Loucy (cell line): ENCODE results near the gene TOMM20.

Source experiments
- H2AFZ ChIP-seq: fragments of 200-600 bp; sonication (generic); 2 replicates; pipeline ENCODE4 v1.6.0; 2016; ENCODE audit warnings: antibody characterized with exemption, mild to moderate bottlenecking, low read length, moderate library complexity
- H3F3A ChIP-seq: fragments of 200-600 bp; 2 replicates; pipeline ENCODE4 v1.6.0; 2016; ENCODE audit warnings: antibody characterized with exemption, low read depth, mild to moderate bottlenecking
- H3K27me3 ChIP-seq: fragments of 200-600 bp; sonication (generic); 2 replicates; pipeline ENCODE4 v1.6.1; 2014; ENCODE audit warnings: low read length, mild to moderate bottlenecking; ENCODE audit not compliant: insufficient read depth, poor library complexity, severe bottlenecking
- H3K36me3 ChIP-seq: fragments of 200-600 bp; sonication (generic); 2 replicates; pipeline ENCODE4 v1.6.1; 2016; ENCODE audit warnings: low read length; ENCODE audit not compliant: insufficient read depth
- H3K4me1 ChIP-seq: fragments of 200-600 bp; sonication (generic); 2 replicates; pipeline ENCODE4 v1.5.1; 2014; ENCODE audit warnings: low read length, mild to moderate bottlenecking; ENCODE audit not compliant: insufficient read depth, poor library complexity, severe bottlenecking
- H3K4me2 ChIP-seq: fragments of 200-600 bp; sonication (generic); 2 replicates; pipeline ENCODE4 v1.6.0; 2014; ENCODE audit warnings: antibody characterized with exemption, low read length, low read depth, mild to moderate bottlenecking; ENCODE audit not compliant: poor library complexity, severe bottlenecking
- H3K4me3 ChIP-seq: fragments of 200-600 bp; sonication (generic); 2 replicates; pipeline ENCODE4 v1.5.1; 2014; ENCODE audit warnings: low read length, mild to moderate bottlenecking, mixed read lengths; ENCODE audit not compliant: poor library complexity, severe bottlenecking
- H3K79me2 ChIP-seq: fragments of 200-600 bp; sonication (generic); 2 replicates; pipeline ENCODE4 v1.6.1; 2014; ENCODE audit warnings: low read length; ENCODE audit not compliant: insufficient read depth
- H3K9ac ChIP-seq: fragments of 200-600 bp; sonication (generic); 2 replicates; pipeline ENCODE4 v1.6.0; 2014; ENCODE audit warnings: mild to moderate bottlenecking, low read depth, low read length, moderate library complexity; ENCODE audit not compliant: poor library complexity, severe bottlenecking
- H3K9me2 ChIP-seq: fragments of 200-600 bp; sonication (generic); replicated peaks from 2 replicates; pipeline ENCODE4 v1.6.1; 2016; ENCODE audit warnings: low read depth, low read length, mixed read lengths
- H3K9me3 ChIP-seq: fragments of 200-600 bp; sonication (generic); 2 replicates; pipeline ENCODE4 v1.6.1; 2014; ENCODE audit warnings: mild to moderate bottlenecking, antibody characterized with exemption, low read length, low read depth; ENCODE audit not compliant: insufficient read depth
- H4K20me1 ChIP-seq: fragments of 200-600 bp; sonication (generic); 2 replicates; pipeline ENCODE4 v1.6.0; 2014; ENCODE audit warnings: antibody characterized with exemption, low read length, mild to moderate bottlenecking; ENCODE audit not compliant: insufficient read depth, poor library complexity, severe bottlenecking
- EZH2phosphoT487 ChIP-seq: fragments of 200-600 bp; IDR thresholded peaks from 2 replicates; pipeline ENCODE4 v1.6.1; 2018; ENCODE audit warnings: antibody characterized with exemption, mild to moderate bottlenecking, moderate library complexity, borderline replicate concordance
- TF ChIP-seq, protein P1 (sequence below): fragments of 200-600 bp; sonication (generic); conservative IDR thresholded peaks from 2 replicates; pipeline ENCODE4 v1.5.1; 2014; ENCODE audit warnings: mild to moderate bottlenecking, antibody characterized with exemption, low read length

The TOMM20 gene

DNA sequence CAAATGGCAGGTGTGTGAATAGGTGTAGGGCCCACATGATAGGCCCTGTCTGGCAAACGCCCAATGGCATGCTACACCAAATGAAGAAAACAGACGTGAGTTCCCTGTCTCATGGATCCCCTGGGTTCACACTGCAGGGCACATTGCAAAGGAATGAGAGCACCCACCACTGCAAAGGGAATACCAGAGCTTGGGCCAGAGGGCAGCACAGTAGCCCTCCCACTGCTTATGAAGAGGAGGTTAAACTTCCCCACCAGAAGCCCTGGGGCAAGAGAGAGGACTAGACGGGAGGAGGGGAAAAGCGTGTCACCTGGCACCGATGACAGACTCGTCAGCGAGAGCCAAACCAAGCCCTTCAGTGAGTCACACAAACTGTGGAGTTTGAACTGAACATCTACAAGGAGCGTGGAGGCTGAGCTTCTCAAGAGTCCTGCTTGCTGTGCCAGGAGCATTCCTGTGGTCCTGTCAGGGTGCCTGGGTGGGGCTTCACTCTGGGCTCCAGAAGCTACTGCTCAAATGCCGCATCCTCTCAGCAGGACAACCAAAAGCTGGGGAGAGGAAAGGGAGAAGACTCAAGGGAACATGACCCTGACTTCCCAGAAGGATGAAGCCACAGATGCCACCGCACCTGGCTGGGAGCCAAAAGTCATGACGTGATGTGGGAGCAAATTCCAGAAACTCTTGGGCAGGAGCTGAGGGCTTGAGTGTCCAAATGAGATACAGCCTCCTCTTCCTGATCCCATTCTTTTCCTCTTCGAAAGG is 61.1 kb downstream of the TOMM20 start:
- H3K27me3 ChIP-seq: no peaks in the 10 kb centered on the region
- no peaks in the 10 kb centered on the region for H3K9me2 ChIP-seq
- H3K9me3 ChIP-seq: no peaks in the 10 kb centered on the region
- H3K4me2 ChIP-seq: no peak overlapping the region
- H2AFZ ChIP-seq: no peak overlapping the region
- no peaks in the 10 kb centered on the region for H3F3A ChIP-seq
- H3K79me2 ChIP-seq: no peaks in the 10 kb centered on the region
- H3K4me3 ChIP-seq: no peak overlapping the region
- H3K36me3 ChIP-seq: no peaks in the 10 kb centered on the region
- no peak overlapping the region for H3K9ac ChIP-seq
- peaks cover 20% of the 10 kb centered on the region for H3K4me1 ChIP-seq
- no peaks in the 10 kb centered on the region for H4K20me1 ChIP-seq
- TF ChIP-seq, protein P1, sequence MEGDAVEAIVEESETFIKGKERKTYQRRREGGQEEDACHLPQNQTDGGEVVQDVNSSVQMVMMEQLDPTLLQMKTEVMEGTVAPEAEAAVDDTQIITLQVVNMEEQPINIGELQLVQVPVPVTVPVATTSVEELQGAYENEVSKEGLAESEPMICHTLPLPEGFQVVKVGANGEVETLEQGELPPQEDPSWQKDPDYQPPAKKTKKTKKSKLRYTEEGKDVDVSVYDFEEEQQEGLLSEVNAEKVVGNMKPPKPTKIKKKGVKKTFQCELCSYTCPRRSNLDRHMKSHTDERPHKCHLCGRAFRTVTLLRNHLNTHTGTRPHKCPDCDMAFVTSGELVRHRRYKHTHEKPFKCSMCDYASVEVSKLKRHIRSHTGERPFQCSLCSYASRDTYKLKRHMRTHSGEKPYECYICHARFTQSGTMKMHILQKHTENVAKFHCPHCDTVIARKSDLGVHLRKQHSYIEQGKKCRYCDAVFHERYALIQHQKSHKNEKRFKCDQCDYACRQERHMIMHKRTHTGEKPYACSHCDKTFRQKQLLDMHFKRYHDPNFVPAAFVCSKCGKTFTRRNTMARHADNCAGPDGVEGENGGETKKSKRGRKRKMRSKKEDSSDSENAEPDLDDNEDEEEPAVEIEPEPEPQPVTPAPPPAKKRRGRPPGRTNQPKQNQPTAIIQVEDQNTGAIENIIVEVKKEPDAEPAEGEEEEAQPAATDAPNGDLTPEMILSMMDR: no peak
- no peak for TF ChIP-seq EZH2phosphoT487

DNA sequence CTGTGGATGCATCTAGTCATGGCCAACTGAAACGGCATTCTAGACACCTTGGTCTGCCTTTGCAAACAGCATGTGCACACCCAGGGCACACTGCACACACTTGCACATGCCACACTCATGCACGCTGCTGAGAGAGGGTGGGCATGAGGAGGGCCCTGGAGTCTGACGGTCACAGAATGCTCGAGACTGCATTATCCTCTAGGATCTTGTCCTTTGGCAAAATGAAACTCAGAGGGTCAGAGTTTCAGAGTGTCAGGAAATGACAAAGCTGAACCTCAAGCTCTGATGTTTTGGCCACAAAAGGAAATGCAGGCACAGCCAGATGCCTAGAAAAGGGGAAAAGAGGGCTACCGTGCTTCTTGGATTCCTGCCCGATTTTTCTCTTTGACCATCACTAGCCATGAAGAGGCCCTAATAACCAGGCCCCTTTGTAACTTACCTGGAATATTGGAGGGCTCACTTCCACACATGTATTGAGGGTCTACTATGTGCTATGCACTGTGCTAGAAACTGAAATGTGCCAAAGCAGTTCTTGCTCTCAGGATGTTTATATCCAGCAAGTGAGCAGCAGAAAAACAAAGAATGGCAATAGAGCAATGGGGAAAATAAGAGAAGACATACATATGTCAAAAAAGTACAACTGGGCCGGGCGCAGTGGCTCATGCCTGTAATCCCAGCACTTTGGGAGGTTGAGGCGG is 65.4 kb downstream of the TOMM20 start:
- H3K4me3 ChIP-seq: peak overlapping the region; percentile 30
- no peaks in the 10 kb centered on the region for H3K79me2 ChIP-seq
- H3K9ac ChIP-seq: peak overlapping the region; percentile 11
- H3K36me3 ChIP-seq: no peaks in the 10 kb centered on the region
- H3F3A ChIP-seq: no peaks in the 10 kb centered on the region; the same call in 1 of the 2 replicates
- no peaks in the 10 kb centered on the region for H3K27me3 ChIP-seq
- peak overlapping the region; percentile 56 for H3K4me2 ChIP-seq
- peak overlapping the region; percentile 14; the same call in 1 of the 2 replicates for H2AFZ ChIP-seq
- TF ChIP-seq, protein P1: no peak; the same call in 1 of the 2 replicates
- no peak for TF ChIP-seq EZH2phosphoT487
- H4K20me1 ChIP-seq: no peaks in the 10 kb centered on the region
- no peaks in the 10 kb centered on the region for H3K9me2 ChIP-seq
- H3K9me3 ChIP-seq: no peaks in the 10 kb centered on the region
- peaks cover 35% of the 10 kb centered on the region for H3K4me1 ChIP-seq

DNA sequence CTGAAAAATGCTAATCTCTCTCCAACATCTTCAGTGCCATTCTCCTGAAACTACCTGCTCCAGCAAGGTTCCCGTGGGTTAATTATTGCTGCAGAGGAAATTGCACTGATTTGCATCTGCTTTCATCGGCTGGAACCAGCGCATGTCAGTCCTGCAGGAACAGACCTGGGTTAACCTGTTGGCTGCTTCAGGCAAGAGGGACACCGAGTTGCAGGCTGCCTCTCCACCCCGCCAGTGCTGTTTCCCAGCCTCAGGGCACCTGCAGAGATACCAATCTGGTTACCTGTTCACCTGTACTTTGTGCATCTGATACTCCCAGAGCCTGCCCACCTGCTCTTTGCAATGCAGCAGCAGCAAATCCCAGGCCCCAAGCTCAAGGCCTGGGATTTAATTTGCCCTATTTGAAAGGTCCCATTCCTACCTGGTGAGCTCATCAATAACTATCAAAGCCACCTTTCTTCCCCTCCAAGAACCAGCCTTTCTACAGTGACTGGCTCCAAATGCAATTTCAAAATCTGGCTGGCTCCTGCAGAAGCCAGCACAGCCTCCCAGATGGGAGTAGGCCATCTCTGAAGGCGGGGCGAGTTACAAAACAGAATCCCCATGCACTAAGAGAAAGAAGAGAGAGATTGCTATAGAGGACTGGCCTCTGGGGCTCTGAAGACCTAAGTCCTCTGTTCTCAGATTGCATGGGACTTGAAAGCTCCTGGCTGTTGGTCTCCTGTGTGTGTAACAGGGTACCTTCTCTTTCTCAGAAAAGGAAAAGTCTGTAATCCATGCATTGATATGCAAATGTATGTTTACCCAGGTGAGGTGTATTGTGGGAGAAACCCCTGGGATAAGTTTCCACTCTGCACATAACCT is 67.8 kb downstream of the TOMM20 start:
- Histone ChIP-seq H3K4me2 (no peak overlapping the region), H3K4me3 (no peak overlapping the region), H3K36me3 (no peaks in the 10 kb centered on the region), H3K4me1 (peaks cover 30% of the 10 kb centered on the region), H3K9ac (no peak overlapping the region), H4K20me1 (no peaks in the 10 kb centered on the region), H3K27me3 (no peaks in the 10 kb centered on the region), H3K9me2 (no peaks in the 10 kb centered on the region), H3K79me2 (no peaks in the 10 kb centered on the region), H3K9me3 (no peaks in the 10 kb centered on the region), H2AFZ (0 out of 2 replicates have a peak overlapping the region, but pooled peaks have one; percentile 20), H3F3A (no peaks in the 10 kb centered on the region; the same call in 1 of the 2 replicates)
- no peak for TF ChIP-seq EZH2phosphoT487
- TF ChIP-seq, protein P1: no peak
